NCI-H446 (cell line): ENCODE measurements around the gene HMCN1.
"Not testable (repeated sequence)": the region's sequence is repeated elsewhere in the genome, so short reads cannot be mapped to it uniquely, and the experiment has no call there.

Experiments
- DNase-seq, 2 experiments: peaks; one replicate each; lab custom pipeline; 2025; lab: John Stamatoyannopoulos, UW

HMCN1 gene

DNA sequence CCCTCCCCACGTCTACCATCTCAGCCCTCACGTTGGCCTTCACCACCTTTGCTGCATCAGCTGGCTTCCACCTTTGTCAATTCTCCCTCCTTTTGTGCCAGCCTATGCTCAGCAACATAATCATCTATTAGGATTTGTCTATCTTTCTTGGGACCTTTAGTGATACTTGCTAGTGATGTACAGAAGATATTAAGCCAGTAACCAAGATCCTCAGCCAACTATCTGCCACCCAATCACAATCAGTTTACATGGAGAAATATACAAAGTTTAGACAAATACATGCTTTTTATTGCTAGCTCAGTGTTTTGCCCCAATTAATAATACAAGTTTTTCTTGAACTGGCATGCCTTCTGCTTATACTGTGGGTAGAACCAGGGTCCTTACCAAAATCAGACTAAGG is 468.6 kb downstream of the HMCN1 start:
- no peak for DNase-seq

DNA sequence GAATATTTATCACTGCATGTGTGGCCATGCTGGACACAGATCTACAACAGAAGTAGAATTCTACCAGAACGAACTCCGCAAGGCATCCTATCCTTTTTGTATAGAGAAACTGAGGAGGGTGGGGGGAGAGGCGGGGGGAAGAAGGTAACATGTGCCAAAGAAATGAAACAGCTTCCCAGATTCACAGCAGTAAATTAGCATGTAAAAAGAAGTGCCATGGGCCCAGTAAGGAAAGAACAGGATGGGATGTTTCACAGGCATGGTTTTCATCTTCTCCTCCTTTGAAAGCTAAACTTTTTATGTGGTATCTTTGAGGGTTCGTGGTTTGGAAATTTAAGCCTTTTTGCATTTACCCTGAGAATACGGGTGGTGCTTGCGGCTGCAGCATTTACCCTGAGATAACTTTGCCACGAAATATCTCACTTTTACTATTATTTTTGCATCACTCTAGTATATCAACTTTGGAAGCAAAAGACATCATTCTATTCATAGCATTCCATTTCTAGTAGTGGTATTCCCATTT is 471.9 kb downstream of the HMCN1 start:
- DNase-seq = no peak

DNA sequence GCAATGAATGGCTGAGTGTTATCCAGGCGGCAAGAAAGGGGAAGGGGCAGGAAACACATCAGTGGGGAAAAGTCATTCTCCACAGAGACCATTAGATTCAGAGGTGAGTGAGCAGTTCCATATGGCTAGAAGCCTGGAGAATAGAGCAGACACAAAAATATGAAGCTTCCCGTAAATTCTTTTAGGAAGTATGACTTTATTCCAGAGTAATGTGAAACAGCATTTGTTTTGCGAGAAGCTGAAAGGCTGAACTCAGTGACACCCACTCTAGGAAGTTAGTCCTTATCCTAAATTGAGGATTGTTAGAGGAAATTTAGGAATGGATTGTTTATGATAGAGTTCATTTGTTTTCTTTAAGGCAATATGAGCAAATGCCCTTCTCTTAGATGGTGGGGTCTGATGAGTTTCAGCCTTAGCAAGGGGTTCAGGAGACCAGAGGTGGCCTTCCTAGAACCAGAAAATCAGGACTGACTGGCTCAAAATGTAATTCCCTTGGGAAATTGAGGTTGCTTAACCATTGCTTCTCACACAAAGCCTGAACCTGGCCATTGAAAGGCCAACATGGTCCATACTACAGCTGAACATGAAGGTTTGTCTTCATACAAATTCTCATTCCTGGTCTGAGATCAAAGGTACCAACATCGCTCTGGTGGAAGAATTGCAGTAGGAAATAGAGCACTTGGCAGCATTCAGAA is 473.3 kb downstream of the HMCN1 start:
- no peak for DNase-seq

- no peak for DNase-seq
These were observed 474.4 kb downstream of the HMCN1 start for GRCh38 chr1:186208405-186209129.

DNA sequence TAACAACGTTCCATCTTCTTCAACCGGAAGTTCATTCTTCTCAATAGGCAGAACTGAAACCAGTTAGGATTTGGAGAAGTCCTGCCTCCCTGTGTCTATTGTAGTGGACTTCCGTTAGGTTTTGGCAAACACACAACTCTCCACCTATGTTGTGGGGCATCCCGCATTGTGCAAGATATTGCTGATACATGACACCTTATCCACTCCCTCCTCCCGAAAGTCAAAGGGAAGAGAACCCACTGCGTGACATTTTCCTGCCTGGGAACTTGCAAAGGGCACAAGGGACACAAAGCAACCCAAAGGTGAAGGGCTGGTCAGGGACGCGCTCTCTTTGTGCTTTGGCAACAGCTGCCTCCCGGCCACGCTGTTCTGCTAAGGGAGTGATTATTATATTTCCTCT is 476.1 kb downstream of the HMCN1 start:
- DNase-seq = no peak

GRCh38 chr1:186211583-186211982 is 477.4 kb downstream of the HMCN1 start:
- DNase-seq = not testable (repeated sequence)

- DNase-seq = peak; percentile 48 to 88
These were observed 478.5 kb downstream of the HMCN1 start for GRCh38 chr1:186212568-186213224.

DNA sequence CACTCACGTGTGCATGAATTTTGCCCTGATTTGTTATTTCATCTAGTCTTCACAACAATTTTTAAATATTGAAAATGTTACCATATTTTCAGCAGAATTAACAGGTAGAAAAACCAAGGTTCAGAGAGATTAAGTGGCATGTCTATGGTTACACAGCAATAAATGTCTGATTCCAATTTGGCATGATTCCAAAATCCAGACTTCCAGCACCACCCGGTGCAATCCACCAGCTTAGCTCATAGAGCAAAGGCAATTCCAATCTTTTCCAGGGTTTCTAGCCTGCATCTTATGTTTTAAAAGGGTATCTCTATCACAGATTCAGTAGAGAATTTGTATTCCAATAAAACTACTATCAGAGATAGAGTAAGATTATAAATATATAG is 479.0 kb downstream of the HMCN1 start:
- DNase-seq = peak in 1 of 2 experiments; percentile 53

GRCh38 chr1:186214791-186215190 is 480.6 kb downstream of the HMCN1 start:
- DNase-seq = no peak

DNA sequence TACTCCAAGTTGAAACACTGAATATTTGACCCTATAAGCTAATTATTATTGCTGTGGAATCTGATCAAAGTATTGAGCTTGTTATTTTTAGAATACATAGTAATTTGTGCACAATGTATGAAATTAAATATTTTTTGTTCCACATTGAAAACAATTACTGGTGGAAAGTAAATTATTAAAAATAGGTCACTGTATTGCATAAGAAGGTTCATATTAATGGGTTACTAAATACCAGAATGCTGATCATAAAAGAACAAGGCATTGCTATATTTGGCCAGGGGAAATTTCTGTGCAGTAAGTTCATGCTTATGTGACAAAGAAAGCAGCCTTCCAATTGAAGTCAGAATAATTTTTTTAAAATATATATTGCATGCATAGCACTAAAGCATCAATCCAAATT is 481.4 kb downstream of the HMCN1 start:
- DNase-seq = no peak

GRCh38 chr1:186218654-186219352 is 484.6 kb downstream of the HMCN1 start:
- DNase-seq = peak in 1 of 2 experiments; percentile 50

GRCh38 chr1:186220067-186220466 is 485.9 kb downstream of the HMCN1 start:
- no peak for DNase-seq

DNA sequence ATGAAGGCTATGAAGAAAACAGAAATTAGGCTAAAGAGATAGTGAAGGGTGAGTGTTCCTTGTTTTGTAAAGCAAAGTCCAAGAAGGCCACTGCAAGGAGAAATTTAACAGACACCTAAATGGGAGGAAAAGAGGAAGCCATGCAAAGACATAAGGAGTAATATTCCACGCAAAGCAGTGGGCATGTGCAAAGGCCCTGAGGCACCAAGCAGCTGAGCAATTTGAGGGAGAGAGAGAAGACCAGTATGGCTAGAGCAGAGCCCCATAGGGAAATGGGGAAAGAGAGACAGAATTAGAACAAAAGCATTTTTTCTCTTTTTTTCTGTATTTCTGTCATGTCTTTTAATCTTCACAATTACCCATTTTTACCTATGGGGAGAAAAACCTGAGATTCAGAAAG is 486.7 kb downstream of the HMCN1 start:
- DNase-seq = no peak

DNA sequence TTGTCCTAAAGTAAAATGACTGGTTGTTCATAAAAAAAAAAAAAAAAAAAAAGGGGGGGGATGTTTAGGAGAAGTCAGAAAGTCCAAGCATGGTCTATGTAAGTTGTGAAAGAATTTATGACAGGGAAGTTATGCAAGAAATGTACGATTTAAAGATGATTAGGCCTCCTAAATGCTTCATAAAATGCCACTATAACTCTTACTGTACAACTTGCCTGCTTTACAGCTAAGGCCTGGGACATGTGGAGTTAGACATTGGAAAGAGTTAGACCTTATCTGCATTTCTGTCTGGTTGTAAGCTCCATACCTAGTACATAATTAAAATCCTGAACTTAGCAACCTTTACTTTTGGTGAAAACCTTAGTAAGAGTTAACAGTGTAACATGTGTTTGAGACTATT is 490.9 kb downstream of the HMCN1 start:
- no peak for DNase-seq

- DNase-seq = no peak
These were observed 494.6 kb downstream of the HMCN1 start for GRCh38 chr1:186228749-186229148.

DNA sequence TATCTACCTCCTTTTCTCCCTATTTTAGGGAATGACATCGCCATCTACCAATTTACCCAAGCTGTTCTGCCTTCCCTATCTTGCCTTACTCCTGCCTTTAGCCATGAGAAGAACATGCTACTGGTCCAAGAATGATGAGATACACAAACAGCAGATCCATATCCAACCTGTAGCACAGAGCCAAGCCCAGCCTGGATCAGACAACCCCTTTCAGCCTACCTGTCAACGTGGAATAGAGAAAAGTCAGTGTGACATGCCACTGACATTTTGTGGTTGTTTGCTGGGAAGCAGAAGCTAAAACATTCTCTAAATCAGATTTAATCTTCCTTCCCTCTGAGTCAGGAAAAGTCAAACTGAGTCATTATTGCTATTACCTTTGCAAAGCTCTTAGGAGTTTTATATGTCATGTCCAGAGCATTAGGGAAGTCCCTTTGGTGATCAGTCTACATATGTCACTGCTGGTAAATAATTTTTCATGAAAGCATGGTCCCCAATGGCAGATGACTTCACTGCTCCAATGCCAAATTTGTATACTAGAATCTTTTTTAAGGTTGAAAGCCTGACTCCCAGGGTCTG is 497.8 kb downstream of the HMCN1 start:
- no peak for DNase-seq

DNA sequence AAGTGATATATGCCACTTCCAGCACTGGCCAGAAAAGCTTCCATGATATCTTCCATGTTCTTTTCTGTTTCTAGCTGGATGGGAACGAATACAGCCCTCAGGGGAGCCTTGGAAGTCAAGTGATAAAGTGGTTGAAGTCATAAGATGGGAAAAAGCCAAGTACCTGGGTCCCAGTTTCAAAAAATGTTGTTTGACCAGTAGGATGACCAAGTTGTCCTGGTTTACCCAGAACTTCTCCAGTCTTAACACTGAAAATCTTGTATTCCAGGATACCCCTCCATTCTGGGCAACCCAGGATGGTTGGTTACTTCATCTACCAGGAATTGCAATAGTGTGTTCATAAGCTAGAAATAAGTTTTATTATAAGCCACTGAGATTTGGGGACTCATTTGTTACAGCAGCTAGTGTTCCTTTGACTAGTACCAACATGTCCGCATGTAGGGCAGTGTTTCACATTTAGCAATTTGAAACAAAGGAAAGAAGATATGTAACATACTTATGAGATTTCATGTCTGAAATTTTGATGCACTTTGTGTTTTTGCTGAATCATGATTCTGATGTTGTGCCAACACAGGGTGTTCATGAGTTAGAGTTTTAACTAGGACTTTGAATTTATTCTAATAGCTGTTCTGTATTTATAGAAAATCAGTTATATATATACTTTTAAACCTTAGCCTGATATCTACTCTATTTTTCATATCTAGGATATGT is 500.9 kb downstream of the HMCN1 start:
- no peak for DNase-seq

DNA sequence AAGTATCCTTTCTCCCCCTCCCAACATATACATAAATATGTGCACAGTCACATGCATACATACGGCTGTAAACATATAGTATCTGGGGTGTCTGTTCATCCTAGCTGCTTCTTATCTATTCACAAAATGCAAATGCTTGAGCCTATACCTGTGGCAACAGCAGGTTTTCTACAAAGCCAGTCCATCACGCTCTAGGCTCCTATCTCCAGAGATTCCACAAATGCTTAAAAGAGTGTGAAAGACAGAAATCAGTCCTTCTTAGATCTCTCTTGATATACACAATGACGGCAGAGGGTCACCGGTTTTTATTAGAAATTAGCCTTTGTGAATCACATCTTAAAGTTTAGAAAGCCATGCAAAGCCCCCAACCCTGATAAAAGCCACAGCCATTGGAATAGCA is 501.5 kb downstream of the HMCN1 start:
- no peak for DNase-seq

DNA sequence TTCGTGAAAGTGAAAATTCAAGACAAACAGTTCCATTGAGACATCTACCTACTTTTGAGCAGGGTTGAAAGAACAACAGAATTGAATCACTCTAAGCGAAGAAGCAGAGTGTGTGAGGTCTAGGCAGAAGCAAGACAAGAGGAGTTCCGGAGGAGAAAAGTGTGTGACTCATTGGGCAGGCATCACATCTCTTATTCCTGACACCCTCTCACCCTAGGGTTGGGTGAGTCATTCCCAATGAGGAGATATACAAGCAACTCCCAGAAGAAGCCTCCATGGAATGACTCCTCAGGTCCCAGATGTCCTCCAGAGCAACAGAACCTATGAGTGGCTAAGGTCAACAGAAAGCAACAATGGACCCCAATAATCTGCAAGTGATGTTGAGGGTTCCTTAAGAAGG is 502.7 kb downstream of the HMCN1 start:
- DNase-seq = no peak

DNA sequence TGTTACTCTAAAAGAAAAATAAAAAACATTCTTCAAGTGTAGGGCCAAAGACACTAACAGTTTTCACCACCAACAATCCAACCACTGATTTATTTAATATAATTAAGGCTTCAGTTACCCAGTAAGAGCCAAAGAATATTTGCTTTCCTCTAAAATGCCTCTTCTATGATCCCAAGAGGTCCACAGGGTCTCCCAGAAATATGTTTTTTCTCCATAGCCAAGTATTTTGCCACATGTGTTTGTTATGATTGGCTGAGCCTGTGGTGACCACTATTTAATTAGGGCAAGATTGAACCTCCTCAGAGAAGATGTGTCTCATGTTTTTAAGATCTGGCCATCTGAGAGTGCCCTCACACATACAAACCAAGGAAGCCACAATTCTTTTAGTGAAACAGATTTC is 505.0 kb downstream of the HMCN1 start:
- DNase-seq = no peak

- no peak for DNase-seq
These were observed 506.2 kb downstream of the HMCN1 start for GRCh38 chr1:186240436-186240835.
